HL-60 (cell line): ENCODE results near the gene CIROP.

Experiments
- DNase-seq, 2 experiments: peaks; one replicate each; pipeline ENCODE4 v3.0.0-alpha.2; 2010 to 2020; ENCODE audit warnings: low read depth in 1 of 2, low spot score in 1 of 2
- H3K27ac ChIP-seq: fragments of 250-450 bp; sonication (Bioruptor Pico); replicated peaks from 2 replicates; pipeline ENCODE4 v1.5.1; 2020; ENCODE audit warnings: mild to moderate bottlenecking, moderate library complexity
- H3K27me3 ChIP-seq: fragments of 250-450 bp; sonication (Bioruptor Pico); 2 replicates; pipeline ENCODE4 v1.5.1; 2021; ENCODE audit warnings: mild to moderate bottlenecking, moderate library complexity; ENCODE audit not compliant: insufficient read depth, poor library complexity, severe bottlenecking
- H3K4me3 ChIP-seq: replicated peaks from 2 replicates; pipeline ENCODE4 v1.5.1; 2011; ENCODE audit warnings: mild to moderate bottlenecking, control low read depth, low read length; ENCODE audit not compliant: insufficient read depth
- CTCF ChIP-seq: IDR thresholded peaks from one replicate; pipeline ENCODE4 v1.5.1; 2011; ENCODE audit warnings: low read length, control low read depth, inconsistent platforms; ENCODE audit not compliant: insufficient read depth
- GABPA ChIP-seq: IDR thresholded peaks from 2 replicates; pipeline ENCODE4 v1.6.1; 2012; ENCODE audit warnings: low read depth
- POLR2AphosphoS5 ChIP-seq: IDR thresholded peaks from 2 replicates; pipeline ENCODE4 v1.6.1; 2012; ENCODE audit warnings: low read depth
- REST ChIP-seq: IDR thresholded peaks from 2 replicates; pipeline ENCODE4 v1.6.1; 2012; ENCODE audit warnings: low read depth; ENCODE audit not compliant: insufficient replicate concordance
- SPI1 ChIP-seq: IDR thresholded peaks from 2 replicates; pipeline ENCODE4 v1.6.1; 2012; ENCODE audit warnings: low read depth, mild to moderate bottlenecking, borderline replicate concordance

CIROP gene

GRCh38 chr14:23067847-23068788 is 36.7 kb downstream of the CIROP start:
- peak; percentile 30; the same call in 1 of the 2 replicates for TF ChIP-seq POLR2AphosphoS5
- TF ChIP-seq CTCF = no peak
- TF ChIP-seq REST = no peak
- Histone ChIP-seq H3K27me3 (no peaks in the 10 kb centered on the region), H3K4me3 (no peak overlapping the region), H3K27ac (peak overlapping the region; percentile 40; the same call in 1 of the 2 replicates)
- no peak for DNase-seq

DNA sequence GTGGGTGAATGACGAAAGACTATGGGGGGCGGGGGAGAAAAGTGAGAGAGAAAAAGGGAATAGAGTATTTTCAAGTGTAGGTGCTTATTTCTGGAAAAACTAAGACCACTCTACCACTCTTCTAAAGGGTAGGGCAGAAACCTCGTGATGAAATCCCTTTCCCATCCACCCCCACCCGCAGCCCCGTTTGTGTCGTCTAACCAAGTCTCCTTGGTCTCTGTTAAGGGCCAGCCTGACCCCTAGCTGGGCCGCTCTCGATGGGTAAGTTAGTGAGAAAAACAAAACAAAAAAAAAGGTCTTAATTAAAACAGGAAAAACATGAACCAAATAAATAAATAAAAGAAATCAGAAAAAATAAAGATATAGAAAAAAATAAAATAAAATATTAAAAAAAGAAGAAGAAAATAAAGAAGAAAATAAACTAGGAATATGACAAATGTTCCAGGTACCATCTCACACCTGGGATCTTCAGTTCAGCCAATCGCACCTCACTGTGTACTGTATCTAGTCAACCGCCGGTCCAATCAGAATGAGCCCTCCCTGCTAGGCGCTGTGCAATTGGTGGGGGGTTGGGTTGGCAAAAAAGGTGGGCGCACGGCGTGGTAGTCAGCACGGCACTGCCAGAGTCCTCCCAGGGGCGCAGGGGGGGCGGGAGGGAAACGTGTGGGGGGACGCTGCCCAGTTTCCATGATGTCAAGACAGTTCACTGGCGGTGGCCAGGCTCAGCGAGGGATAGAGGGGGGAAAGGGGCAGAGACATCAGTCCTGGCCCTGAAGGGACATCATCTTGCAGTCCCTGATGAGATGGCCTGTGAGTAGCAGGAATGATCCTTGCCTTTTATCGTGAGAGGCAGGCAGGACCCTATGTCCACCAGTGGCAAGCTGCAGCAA is 37.7 kb downstream of the CIROP start:
- H3K27me3 ChIP-seq = no peaks in the 10 kb centered on the region
- no peak overlapping the region for H3K27ac ChIP-seq
- TF ChIP-seq SPI1 (no peak), GABPA (no peak), POLR2AphosphoS5 (no peak), REST (no peak), CTCF (no peak)

DNA sequence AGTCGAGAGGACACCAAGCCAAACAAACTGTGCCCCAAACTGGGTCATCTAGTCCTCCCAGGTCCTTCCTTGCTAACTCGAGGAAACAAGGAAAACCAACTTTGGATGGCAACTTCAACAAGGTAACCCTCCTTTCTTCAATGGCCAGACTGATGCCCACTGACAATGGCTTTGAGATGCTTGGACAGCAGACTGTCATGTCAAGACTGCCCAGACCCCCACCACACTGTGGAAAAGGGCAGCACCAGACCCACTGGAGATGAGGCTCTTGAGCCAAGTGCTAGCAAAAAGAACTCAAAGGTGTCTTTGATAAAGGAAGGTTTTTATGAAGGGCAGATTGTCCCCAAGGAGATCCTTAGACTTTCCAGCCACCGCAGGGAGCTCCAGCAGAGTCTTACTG is 38.4 kb downstream of the CIROP start:
- Histone ChIP-seq H3K27me3 (no peaks in the 10 kb centered on the region), H3K4me3 (no peak overlapping the region), H3K27ac (no peak overlapping the region)
- TF ChIP-seq REST (no peak), SPI1 (no peak), CTCF (no peak), GABPA (no peak), POLR2AphosphoS5 (no peak)
- DNase-seq = no peak

More for the DNA sequence above, 37.7 kb downstream of the CIROP start:
- H3K4me3 ChIP-seq = no peak overlapping the region
- DNase-seq = no peak
